PC-9 (cell line): ENCODE data around the gene LMCD1.
"Not testable (repeated sequence)": the region's sequence is repeated elsewhere in the genome, so short reads cannot be mapped to it uniquely, and the experiment has no call there.

Source experiments
- EZH2 ChIP-seq: fragments of 200-600 bp; sonication (generic); IDR thresholded peaks from 2 replicates; pipeline ENCODE4 v1.8.0; 2017; ENCODE audit warnings: antibody characterized with exemption, low read depth
- TF ChIP-seq, protein P1 (sequence below): fragments of 200-600 bp; sonication (generic); conservative IDR thresholded peaks from 2 replicates; pipeline ENCODE4 v1.6.1; 2017; ENCODE audit warnings: mixed run types, antibody characterized with exemption, mild to moderate bottlenecking, moderate library complexity

GRCh38 chr3:8580434-8580833 lies 78.8 kb downstream of the LMCD1 start:
- TF ChIP-seq, protein P1, sequence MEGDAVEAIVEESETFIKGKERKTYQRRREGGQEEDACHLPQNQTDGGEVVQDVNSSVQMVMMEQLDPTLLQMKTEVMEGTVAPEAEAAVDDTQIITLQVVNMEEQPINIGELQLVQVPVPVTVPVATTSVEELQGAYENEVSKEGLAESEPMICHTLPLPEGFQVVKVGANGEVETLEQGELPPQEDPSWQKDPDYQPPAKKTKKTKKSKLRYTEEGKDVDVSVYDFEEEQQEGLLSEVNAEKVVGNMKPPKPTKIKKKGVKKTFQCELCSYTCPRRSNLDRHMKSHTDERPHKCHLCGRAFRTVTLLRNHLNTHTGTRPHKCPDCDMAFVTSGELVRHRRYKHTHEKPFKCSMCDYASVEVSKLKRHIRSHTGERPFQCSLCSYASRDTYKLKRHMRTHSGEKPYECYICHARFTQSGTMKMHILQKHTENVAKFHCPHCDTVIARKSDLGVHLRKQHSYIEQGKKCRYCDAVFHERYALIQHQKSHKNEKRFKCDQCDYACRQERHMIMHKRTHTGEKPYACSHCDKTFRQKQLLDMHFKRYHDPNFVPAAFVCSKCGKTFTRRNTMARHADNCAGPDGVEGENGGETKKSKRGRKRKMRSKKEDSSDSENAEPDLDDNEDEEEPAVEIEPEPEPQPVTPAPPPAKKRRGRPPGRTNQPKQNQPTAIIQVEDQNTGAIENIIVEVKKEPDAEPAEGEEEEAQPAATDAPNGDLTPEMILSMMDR, result not testable (repeated sequence)
- not testable (repeated sequence) for TF ChIP-seq EZH2
